D721Med (cell line): ENCODE measurements around the gene SRGN.
A peak's percentile ranks its signal among the peaks of the same experiment; 100 is the strongest.

ENCODE experiments used
- DNase-seq: peaks from one replicate; pipeline ENCODE4 v3.0.0; 2011; ENCODE audit warnings: low spot score; ENCODE audit not compliant: insufficient read length
- FAIRE-seq: peaks from 2 replicates; lab custom pipeline; 2011; peaks lifted over from hg19 to GRCh38; lab: Jason Lieb, UNC
- TF ChIP-seq, protein P1 (sequence below): IDR thresholded peaks from 2 replicates; pipeline ENCODE4 v1.5.1; 2012; ENCODE audit warnings: mild to moderate bottlenecking, control low read depth; ENCODE audit not compliant: insufficient read depth; ENCODE audit errors: missing control alignments

The SRGN gene

DNA sequence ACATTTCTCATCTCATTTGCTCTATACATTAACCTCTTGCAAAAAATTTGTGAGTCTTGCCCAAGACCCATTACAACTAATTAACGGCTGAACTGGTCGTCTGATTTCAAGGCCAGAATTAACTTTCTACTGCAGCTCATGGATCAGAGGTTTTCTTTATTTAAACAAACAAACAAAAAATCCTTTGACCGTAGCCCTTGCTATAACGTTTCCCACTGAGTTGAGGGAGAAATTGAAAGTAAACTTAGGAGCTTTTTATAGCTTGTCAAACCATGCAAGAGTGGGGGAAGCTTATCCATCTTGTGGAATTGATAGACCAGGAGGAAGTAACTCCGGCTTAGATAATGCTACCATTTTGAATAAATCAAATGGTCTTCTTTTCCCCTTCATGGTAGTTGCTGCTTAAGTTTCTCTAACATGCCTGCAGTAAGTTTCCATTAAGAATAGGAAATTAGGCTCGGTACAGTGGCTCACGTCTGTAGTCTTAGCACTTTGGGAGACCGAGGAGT, 3.3 kb downstream of the SRGN start:
- FAIRE-seq (no peak), DNase-seq (no peak)
- TF ChIP-seq, protein P1, sequence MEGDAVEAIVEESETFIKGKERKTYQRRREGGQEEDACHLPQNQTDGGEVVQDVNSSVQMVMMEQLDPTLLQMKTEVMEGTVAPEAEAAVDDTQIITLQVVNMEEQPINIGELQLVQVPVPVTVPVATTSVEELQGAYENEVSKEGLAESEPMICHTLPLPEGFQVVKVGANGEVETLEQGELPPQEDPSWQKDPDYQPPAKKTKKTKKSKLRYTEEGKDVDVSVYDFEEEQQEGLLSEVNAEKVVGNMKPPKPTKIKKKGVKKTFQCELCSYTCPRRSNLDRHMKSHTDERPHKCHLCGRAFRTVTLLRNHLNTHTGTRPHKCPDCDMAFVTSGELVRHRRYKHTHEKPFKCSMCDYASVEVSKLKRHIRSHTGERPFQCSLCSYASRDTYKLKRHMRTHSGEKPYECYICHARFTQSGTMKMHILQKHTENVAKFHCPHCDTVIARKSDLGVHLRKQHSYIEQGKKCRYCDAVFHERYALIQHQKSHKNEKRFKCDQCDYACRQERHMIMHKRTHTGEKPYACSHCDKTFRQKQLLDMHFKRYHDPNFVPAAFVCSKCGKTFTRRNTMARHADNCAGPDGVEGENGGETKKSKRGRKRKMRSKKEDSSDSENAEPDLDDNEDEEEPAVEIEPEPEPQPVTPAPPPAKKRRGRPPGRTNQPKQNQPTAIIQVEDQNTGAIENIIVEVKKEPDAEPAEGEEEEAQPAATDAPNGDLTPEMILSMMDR: no peak

DNA sequence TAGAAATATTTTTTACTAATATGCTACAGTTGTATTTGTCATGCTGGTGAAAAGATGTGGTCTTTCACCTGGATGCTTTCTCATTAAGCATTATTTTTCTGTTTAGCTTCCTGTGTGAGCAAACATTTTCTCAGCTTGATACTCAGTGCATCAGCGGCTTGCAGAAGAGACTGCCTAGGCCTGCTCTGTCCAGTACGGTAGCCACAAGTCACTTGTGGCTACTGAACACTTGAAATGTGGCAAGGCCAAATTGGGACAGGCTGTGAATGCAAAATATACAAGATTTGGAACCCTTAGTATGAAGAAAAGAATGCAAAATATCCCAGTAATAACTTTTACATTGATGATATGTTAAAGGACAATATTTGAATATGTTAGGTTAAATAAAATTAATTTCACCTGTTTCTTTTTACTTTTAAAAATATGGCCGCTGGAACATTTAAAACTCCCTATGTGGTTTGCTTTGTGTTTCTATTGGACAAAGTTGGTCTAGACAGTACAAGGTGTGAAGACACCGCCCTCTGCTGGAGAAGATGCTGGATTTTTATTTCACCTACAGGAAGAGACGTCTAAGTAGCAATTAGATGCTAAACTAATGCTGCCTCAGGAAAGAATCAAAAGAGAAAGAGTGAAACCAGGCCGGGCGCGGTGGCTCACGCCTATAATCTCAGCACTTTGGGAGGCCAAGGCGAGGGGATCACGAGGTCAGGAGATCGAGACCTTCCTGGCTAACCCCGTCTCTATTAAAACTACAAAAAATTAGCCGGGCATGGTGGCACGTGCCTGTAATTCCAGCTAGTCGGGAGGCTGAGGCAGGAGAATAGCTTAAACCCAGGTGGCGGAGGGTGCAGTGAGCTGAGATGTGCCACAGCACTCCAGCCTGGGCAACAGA, 5.3 kb downstream of the SRGN start:
- FAIRE-seq: peak; percentile 11
- TF ChIP-seq, protein P1: peak; percentile 75
- DNase-seq: peak; percentile 47

DNA sequence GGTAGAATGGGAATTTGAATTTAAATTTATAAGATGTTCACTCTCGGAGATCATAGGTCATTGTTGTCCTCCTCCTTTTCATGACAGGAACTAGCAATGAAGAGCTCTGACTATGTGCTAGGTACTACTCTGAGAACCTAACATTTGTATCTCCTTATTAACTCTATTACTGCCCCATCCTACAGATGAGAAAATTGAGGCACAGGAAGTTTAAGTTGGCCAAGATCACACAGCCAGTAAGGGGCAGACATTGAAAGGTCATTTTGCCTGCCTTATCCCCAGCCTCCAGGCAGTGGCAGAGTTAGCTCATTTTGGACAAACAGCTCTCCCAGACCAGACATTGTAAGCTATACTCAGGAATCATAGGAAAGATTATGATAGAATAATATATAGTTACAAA, 6.0 kb downstream of the SRGN start:
- TF ChIP-seq, protein P1: peak; percentile 28
- FAIRE-seq (no peak), DNase-seq (no peak)

DNA sequence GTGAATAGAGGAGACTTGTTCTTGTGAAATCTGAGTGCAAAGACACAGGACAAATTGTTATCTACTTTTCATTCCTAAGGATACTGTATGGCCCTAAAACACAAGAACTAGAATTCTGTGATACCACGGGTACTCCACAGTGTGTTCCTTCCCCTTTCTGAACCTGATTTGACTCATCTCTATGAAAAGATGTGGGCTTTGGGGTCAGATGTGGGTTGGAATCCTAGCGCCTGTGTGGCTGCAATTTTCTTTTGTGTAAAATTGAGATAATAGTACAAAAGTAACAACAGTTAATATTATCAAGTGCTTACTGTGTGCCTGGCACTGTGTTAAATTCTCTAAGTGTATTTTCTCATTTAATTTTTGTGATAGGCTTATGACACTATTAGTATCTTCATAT, 8.1 kb downstream of the SRGN start:
- DNase-seq: no peak
- TF ChIP-seq, protein P1: no peak
- no peak for FAIRE-seq

DNA sequence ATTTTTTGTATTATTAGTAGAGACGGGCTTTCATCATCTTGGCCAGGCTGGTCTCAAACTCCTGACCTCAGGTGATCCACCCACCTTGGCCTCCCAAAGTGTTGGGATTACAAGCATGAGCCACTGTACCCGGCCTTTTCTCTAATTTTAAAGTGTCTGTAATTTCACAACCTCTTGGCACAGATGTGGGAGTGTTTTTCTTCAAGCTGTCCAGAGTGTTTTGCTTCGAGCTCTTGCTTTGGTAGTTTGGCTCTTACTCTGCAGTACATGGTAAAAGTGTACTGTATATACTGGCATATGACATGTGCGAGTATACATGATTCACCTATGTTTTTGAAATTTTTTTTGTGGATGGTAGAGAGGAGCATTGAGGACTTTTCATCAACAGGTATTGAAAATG, 9.8 kb downstream of the SRGN start:
- DNase-seq: no peak
- TF ChIP-seq, protein P1: no peak
- FAIRE-seq: no peak

DNA sequence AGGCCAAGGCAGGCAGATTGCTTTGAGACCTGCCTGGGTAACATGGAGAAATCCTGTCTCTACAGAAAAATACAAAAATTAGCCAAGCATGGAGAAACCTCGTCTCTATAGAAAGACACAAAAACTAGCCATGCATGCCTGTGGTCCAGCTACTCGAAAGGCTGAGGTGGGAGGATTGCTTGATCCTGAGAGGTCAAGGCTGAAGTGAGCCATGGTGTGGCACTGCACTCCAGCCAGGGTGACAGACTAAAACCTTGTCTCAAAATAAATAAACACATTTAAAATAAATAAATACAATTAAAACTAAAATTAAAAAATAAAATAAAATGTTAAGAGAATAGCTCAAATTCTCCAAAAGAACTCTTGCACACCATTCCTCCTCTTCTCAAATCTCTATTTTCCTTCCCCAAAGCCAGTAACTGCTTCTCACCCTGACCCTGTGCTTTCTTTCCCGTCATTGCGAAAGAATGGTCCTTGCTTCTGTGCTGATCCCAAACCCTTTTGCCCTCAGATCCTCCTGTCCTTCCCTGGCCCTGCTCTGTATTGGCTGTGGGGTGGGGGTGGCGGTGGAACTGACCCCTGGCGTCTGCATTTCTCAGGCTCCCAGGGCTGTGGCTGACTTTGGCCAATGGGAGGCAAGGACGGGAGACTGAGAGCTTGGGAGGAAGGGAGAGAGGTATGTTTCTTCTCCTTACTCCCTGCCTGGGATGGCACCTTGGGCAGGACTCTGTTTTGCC, 12.4 kb downstream of the SRGN start:
- FAIRE-seq: no peak
- no peak for DNase-seq
- TF ChIP-seq, protein P1: no peak
